HepG2 (cell line): ENCODE results near the gene POU2F1. TPM values are rescaled to one million over a fixed set of nuclear protein-coding genes. Genes with fewer than 3 reads are reported as not detected.

ENCODE experiments used
- DPF2 ChIP-seq: sonication (generic); formaldehyde crosslinking; IDR thresholded peaks from 2 replicates; pipeline ENCODE4 v1.4.0; 2020; ENCODE audit warnings: mild to moderate bottlenecking, low read depth, missing genetic modification reagents, borderline replicate concordance
- DR1 ChIP-seq: sonication (generic); formaldehyde crosslinking; IDR thresholded peaks from 2 replicates; pipeline ENCODE4 v1.8.0; 2021; ENCODE audit warnings: mild to moderate bottlenecking, missing genetic modification reagents, inconsistent platforms
- EP300 ChIP-seq, 3 experiments: sonication (generic) in 1 of 3; formaldehyde crosslinking in 1 of 3; IDR thresholded peaks; 2 replicates each; pipeline versions ENCODE4 v1.5.1 to v1.6.1; 2011 to 2020; ENCODE audit warnings: low read depth in 2 of 3, low read length in 2 of 3, borderline replicate concordance in 1 of 3, improper control_type of control experiment in 1 of 3, mild to moderate bottlenecking in 1 of 3, missing genetic modification reagents in 1 of 3, moderate library complexity in 1 of 3
- FOXO1 ChIP-seq: sonication (generic); formaldehyde crosslinking; IDR thresholded peaks from 2 replicates; pipeline ENCODE4 v1.4.0; 2020; ENCODE audit warnings: missing genetic modification reagents
- HDAC1 ChIP-seq: sonication (generic); formaldehyde crosslinking; IDR thresholded peaks from 2 replicates; pipeline ENCODE4 v1.5.1; 2020; ENCODE audit warnings: mild to moderate bottlenecking, missing genetic modification reagents
- KLF11 ChIP-seq: IDR thresholded peaks from 2 replicates; pipeline ENCODE4 v1.6.1; 2016; ENCODE audit warnings: missing compliant biosample characterization
- KLF12 ChIP-seq: sonication (generic); formaldehyde crosslinking; IDR thresholded peaks from 2 replicates; pipeline ENCODE4 v1.4.0; 2020; ENCODE audit warnings: missing genetic modification reagents, borderline replicate concordance
- MAZ ChIP-seq, 2 experiments: sonication (generic) in 1 of 2; formaldehyde crosslinking in 1 of 2; IDR thresholded peaks; 2 replicates each; pipeline versions ENCODE4 v1.5.0 to v1.6.1; 2012 to 2020; ENCODE audit warnings: low read depth in 2 of 2, mild to moderate bottlenecking in 2 of 2, borderline replicate concordance in 1 of 2, improper control_type of control experiment in 1 of 2, low read length in 1 of 2, missing genetic modification reagents in 1 of 2, moderate library complexity in 1 of 2
- MED1 ChIP-seq: sonication (generic); formaldehyde crosslinking; IDR thresholded peaks from 2 replicates; pipeline ENCODE4 v1.4.0; 2020; ENCODE audit warnings: missing genetic modification reagents
- MED8 ChIP-seq: sonication (generic); formaldehyde crosslinking; IDR thresholded peaks from 2 replicates; pipeline ENCODE4 v1.8.1; 2023; ENCODE audit warnings: mild to moderate bottlenecking, missing genetic modification reagents; ENCODE audit not compliant: insufficient replicate concordance
- PPARG ChIP-seq: conservative IDR thresholded peaks from 2 replicates; pipeline ENCODE4 v1.6.1; 2016; ENCODE audit warnings: missing biosample characterization, missing genetic modification reagents
- SAFB2 ChIP-seq: sonication (generic); formaldehyde crosslinking; IDR thresholded peaks from 2 replicates; pipeline ENCODE4 v1.5.1; 2020; ENCODE audit warnings: missing genetic modification reagents, low read depth, mild to moderate bottlenecking, borderline replicate concordance
- SMARCE1 ChIP-seq: fragments of 450-650 bp; IDR thresholded peaks from 2 replicates; pipeline ENCODE4 v1.6.1; 2017; ENCODE audit warnings: borderline replicate concordance
- STAG1 ChIP-seq: sonication (generic); formaldehyde crosslinking; IDR thresholded peaks from 2 replicates; pipeline ENCODE4 v1.4.0; 2020; ENCODE audit warnings: missing genetic modification reagents
- TEAD2 ChIP-seq: sonication (generic); formaldehyde crosslinking; IDR thresholded peaks from 2 replicates; pipeline ENCODE4 v1.9.0; 2021; ENCODE audit warnings: missing genetic modification reagents
- ZBTB7A ChIP-seq: sonication (generic); formaldehyde crosslinking; IDR thresholded peaks from 2 replicates; pipeline ENCODE4 v1.8.0; 2022; ENCODE audit warnings: mild to moderate bottlenecking, missing genetic modification reagents
- ZFP41 ChIP-seq: sonication (generic); formaldehyde crosslinking; IDR thresholded peaks from 2 replicates; pipeline ENCODE4 v1.4.0; 2020; ENCODE audit warnings: mild to moderate bottlenecking, missing genetic modification reagents, borderline replicate concordance
- ZNF572 ChIP-seq: sonication (generic); formaldehyde crosslinking; IDR thresholded peaks from 2 replicates; pipeline ENCODE4 v1.5.1; 2020; ENCODE audit warnings: mild to moderate bottlenecking, missing genetic modification reagents
- ZNF780A ChIP-seq: sonication (generic); formaldehyde crosslinking; IDR thresholded peaks from 2 replicates; pipeline ENCODE4 v1.8.0; 2022; ENCODE audit warnings: mild to moderate bottlenecking, missing genetic modification reagents, moderate library complexity
- polyA plus RNA-seq, 8 experiments: library from polyadenylated mRNA; depleted of rRNA in 3 of 8; stranded (reverse) in 7 of 8; unstranded in 1 of 8; fragments of >200 nt; fragmentation: Illumina TruSeq in 4 of 8; extraction: Trizol in 4 of 8; gene quantifications; 2 replicates each; pipeline versions ENCODE4 v1.2.1 to v1.2.3, GENCODE V29; 2011 to 2016; ENCODE audit warnings: low read depth in 4 of 8, missing spikeins in 1 of 8, mixed read lengths in 1 of 8; ENCODE audit not compliant: insufficient read depth in 1 of 8
- total RNA-seq, 5 experiments: library from RNA; depleted of rRNA; stranded (reverse); fragments of >200 nt; fragmentation: Illumina TruSeq; extraction: Trizol; gene quantifications; 2 replicates each; pipeline ENCODE4 v1.2.3, GENCODE V29; 2016; ENCODE audit warnings: low read depth in 1 of 5
- TF ChIP-seq, protein P1 (sequence below): sonication (generic); formaldehyde crosslinking; IDR thresholded peaks from 2 replicates; pipeline ENCODE4 v1.5.0; 2020; ENCODE audit warnings: missing genetic modification reagents
- TF ChIP-seq, protein P2 (sequence below): sonication (generic); formaldehyde crosslinking; IDR thresholded peaks from 2 replicates; pipeline ENCODE4 v1.5.0; 2020; ENCODE audit warnings: mild to moderate bottlenecking, missing genetic modification reagents, borderline replicate concordance
- TF ChIP-seq, protein P3 (sequence below): sonication (generic); formaldehyde crosslinking; IDR thresholded peaks from 2 replicates; pipeline ENCODE4 v1.5.0; 2020; ENCODE audit warnings: missing genetic modification reagents
- TF ChIP-seq, protein P4 (sequence below): conservative IDR thresholded peaks from 2 replicates; pipeline ENCODE4 v1.6.1; 2018; ENCODE audit warnings: missing genetic modification reagents

The POU2F1 gene
- total and polyA plus RNA-seq, 2 of the 13 experiments (the other 11 are each of a cell fraction or from before 2014, with no cell fraction given), result 10.2 to 13.0 TPM

DNA sequence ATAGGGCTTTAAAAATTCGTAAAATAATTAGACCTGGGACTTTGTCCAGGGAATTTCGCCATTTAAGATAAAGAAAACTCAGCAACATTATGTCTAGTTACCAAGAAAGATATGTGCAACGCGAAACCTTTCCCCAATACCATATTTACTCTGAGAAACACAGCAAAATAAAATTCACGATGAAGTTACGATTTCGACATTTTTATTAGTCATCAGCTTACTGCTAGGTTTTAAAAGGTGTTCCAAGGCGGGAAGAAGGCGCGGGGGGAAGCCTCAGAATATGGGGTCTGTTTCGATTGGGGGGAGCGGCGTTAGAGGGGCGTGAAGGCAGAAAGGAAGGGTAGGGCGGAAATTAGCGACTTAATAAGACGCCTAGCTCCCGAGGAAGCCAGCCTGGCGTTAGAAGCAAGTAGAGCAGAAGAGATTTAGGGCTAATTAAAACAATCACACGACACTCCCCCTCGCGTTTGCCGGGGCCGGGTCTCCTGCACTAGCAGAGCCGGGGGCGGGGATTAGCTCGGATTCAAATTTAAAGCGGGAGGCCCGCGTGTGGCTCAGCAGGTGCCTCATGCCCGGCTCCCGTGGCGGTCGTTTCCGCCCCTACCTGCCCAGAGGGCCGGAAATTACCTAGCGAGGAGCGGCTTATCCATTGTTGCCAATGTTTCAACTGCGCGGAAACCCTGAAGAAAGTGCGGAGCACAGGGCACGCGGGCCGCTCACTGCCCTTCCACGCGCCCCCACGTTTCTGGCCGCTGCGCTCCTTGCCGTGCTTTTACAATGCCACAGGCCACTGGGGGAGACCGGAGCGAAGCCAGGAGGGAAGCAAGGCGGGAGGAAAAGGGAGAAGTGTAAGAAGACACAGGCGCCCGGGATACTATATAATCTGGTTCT, 795 bp upstream of the POU2F1 start (continued):
- TF ChIP-seq ZBTB7A (CRISPR knock-in tag) (peak; percentile 48; the same call in 1 of the 2 replicates), KLF11 (CRISPR knock-in tag) (peak; percentile 19; the same call in 1 of the 2 replicates), SMARCE1 (no peak), PPARG (CRISPR knock-in tag) (peak; percentile 60; the same call in 1 of the 2 replicates), MED1 (CRISPR knock-in tag) (no peak), SAFB2 (CRISPR knock-in tag) (no peak), MAZ (IDR thresholded peaks at IDR 0.05; ENCODE audit: borderline replicate concordance, low read depth, low read length) (no peak), MAZ (CRISPR knock-in tag; IDR thresholded peaks at IDR 0.05; ENCODE audit: low read depth) (no peak; the same call in 1 of the 2 replicates), ZFP41 (CRISPR knock-in tag) (peak; percentile 69; the same call in 1 of the 2 replicates), DPF2 (no peak), ZNF780A (CRISPR knock-in tag) (peak; percentile 53; the same call in 1 of the 2 replicates), EP300 (IDR thresholded peaks at IDR 0.05; ENCODE audit: low read depth in 2 of 2, low read length in 2 of 2) (no peak), EP300 (CRISPR knock-in tag; IDR thresholded peaks at IDR 0.05; ENCODE audit: borderline replicate concordance) (no peak; the same call in 1 of the 2 replicates), MED8 (no peak), KLF12 (CRISPR knock-in tag) (peak; percentile 27; the same call in 1 of the 2 replicates), ZNF572 (CRISPR knock-in tag) (no peak), DR1 (CRISPR knock-in tag) (peak; percentile 58; the same call in 1 of the 2 replicates), TEAD2 (no peak), STAG1 (CRISPR knock-in tag) (no peak), HDAC1 (CRISPR knock-in tag) (peak; percentile 93), FOXO1 (no peak; the same call in 1 of the 2 replicates)
- TF ChIP-seq, protein P1, sequence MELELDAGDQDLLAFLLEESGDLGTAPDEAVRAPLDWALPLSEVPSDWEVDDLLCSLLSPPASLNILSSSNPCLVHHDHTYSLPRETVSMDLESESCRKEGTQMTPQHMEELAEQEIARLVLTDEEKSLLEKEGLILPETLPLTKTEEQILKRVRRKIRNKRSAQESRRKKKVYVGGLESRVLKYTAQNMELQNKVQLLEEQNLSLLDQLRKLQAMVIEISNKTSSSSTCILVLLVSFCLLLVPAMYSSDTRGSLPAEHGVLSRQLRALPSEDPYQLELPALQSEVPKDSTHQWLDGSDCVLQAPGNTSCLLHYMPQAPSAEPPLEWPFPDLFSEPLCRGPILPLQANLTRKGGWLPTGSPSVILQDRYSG, result no peak
- TF ChIP-seq, protein P2, sequence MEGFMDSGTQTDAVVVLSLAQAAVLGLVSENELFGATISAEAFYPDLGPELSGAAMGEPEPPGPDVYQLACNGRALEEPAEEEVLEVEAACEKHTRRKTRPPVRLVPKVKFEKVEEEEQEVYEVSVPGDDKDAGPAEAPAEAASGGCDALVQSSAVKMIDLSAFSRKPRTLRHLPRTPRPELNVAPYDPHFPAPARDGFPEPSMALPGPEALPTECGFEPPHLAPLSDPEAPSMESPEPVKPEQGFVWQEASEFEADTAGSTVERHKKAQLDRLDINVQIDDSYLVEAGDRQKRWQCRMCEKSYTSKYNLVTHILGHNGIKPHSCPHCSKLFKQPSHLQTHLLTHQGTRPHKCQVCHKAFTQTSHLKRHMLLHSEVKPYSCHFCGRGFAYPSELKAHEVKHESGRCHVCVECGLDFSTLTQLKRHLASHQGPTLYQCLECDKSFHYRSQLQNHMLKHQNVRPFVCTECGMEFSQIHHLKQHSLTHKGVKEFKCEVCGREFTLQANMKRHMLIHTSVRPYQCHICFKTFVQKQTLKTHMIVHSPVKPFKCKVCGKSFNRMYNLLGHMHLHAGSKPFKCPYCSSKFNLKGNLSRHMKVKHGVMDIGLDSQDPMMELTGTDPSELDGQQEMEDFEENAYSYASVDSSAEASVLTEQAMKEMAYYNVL, result peak; percentile 44
- TF ChIP-seq, protein P3, sequence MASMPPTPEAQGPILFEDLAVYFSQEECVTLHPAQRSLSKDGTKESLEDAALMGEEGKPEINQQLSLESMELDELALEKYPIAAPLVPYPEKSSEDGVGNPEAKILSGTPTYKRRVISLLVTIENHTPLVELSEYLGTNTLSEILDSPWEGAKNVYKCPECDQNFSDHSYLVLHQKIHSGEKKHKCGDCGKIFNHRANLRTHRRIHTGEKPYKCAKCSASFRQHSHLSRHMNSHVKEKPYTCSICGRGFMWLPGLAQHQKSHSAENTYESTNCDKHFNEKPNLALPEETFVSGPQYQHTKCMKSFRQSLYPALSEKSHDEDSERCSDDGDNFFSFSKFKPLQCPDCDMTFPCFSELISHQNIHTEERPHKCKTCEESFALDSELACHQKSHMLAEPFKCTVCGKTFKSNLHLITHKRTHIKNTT (CRISPR knock-in tag), result no peak
- TF ChIP-seq, protein P4, sequence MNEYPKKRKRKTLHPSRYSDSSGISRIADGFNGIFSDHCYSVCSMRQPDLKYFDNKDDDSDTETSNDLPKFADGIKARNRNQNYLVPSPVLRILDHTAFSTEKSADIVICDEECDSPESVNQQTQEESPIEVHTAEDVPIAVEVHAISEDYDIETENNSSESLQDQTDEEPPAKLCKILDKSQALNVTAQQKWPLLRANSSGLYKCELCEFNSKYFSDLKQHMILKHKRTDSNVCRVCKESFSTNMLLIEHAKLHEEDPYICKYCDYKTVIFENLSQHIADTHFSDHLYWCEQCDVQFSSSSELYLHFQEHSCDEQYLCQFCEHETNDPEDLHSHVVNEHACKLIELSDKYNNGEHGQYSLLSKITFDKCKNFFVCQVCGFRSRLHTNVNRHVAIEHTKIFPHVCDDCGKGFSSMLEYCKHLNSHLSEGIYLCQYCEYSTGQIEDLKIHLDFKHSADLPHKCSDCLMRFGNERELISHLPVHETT (CRISPR knock-in tag), result no peak
